CD4-positive, CD25-positive, alpha-beta regulatory T cell (primary cell): Measurements from ENCODE around the gene RHOU. TPM values are rescaled to one million over a fixed set of nuclear protein-coding genes. Genes with fewer than 3 reads are reported as not detected.
A peak's percentile ranks its signal among the peaks of the same experiment; 100 is the strongest.

Source experiments
- ATAC-seq, 2 donors: fragments of 150-1000 bp; cut with Tn5 transposase; one replicate each; pipeline ENCODE4 v1.10.0; 2021; ENCODE audit warnings: low read depth in 2 of 2, moderate number of reproducible peaks in 2 of 2, moderate library complexity in 1 of 2
- DNase-seq, 3 donors: peaks; one replicate each; pipeline versions ENCODE4 v3.0.0 to v3.0.0-alpha.2; 2012 to 2022; ENCODE audit warnings: mixed read lengths in 1 of 3
- H3K27ac ChIP-seq: one replicate; pipeline ENCODE4 v1.7.0; 2013; ENCODE audit warnings: mild to moderate bottlenecking, low read length; ENCODE audit not compliant: insufficient read depth, poor library complexity, severe bottlenecking
- H3K27me3 ChIP-seq: one replicate; pipeline ENCODE4 v1.7.0; 2013; ENCODE audit warnings: low read length; ENCODE audit not compliant: control insufficient read depth, insufficient read depth
- H3K36me3 ChIP-seq: one replicate; pipeline ENCODE4 v1.7.0; 2013; ENCODE audit warnings: mild to moderate bottlenecking, low read length, moderate library complexity; ENCODE audit not compliant: control insufficient read depth, insufficient read depth
- H3K4me1 ChIP-seq: 2 replicates; pipeline ENCODE4 v1.7.0; 2013; ENCODE audit warnings: mild to moderate bottlenecking, low read length; ENCODE audit not compliant: insufficient read depth, control insufficient read depth, poor library complexity, severe bottlenecking
- H3K4me3 ChIP-seq: one replicate; pipeline ENCODE4 v1.7.0; 2013; ENCODE audit warnings: low read depth, mild to moderate bottlenecking, low read length, moderate library complexity
- H3K9me3 ChIP-seq, 2 experiments: 1 replicate in 1 of 2; 2 replicates in 1 of 2; pipeline ENCODE4 v1.7.0; 2013; ENCODE audit warnings: low read length in 2 of 2, mild to moderate bottlenecking in 1 of 2, moderate library complexity in 1 of 2; ENCODE audit not compliant: control insufficient read depth in 2 of 2
- H3K27ac Mint-ChIP-seq, 3 donors: one replicate each; pipeline ENCODE4 v1.8.0; 2020 to 2022; ENCODE audit warnings: mild to moderate bottlenecking in 3 of 3, mixed read lengths in 3 of 3, moderate library complexity in 2 of 3
- H3K27me3 Mint-ChIP-seq: one replicate; pipeline ENCODE4 v1.8.0; 2022; ENCODE audit warnings: mild to moderate bottlenecking, mixed read lengths
- H3K36me3 Mint-ChIP-seq: one replicate; pipeline ENCODE4 v1.8.0; 2020; ENCODE audit warnings: mixed read lengths
- H3K4me1 Mint-ChIP-seq, 4 donors: one replicate each; pipeline ENCODE4 v1.8.0; 2020 to 2022; ENCODE audit warnings: mixed read lengths in 4 of 4, mild to moderate bottlenecking in 1 of 4
- H3K4me3 Mint-ChIP-seq, 4 donors: one replicate each; pipeline ENCODE4 v1.8.0; 2020 to 2022; ENCODE audit warnings: mild to moderate bottlenecking in 4 of 4, mixed read lengths in 4 of 4, moderate library complexity in 3 of 4
- H3K9me3 Mint-ChIP-seq, 7 donors: one replicate each; pipeline ENCODE4 v1.8.0; 2020 to 2022; ENCODE audit warnings: mixed read lengths in 7 of 7, mild to moderate bottlenecking in 3 of 7, moderate library complexity in 2 of 7
- polyA plus RNA-seq, 4 donors: library from polyadenylated mRNA; unstranded; fragments of 300-500 nt; fragmentation: Illumina TruSeq; gene quantifications; one replicate each; pipeline ENCODE4 v1.2.3, GENCODE V29; 2021
- total RNA-seq: library from RNA; stranded (reverse); gene quantifications from one replicate; pipeline ENCODE4 v1.2.3, GENCODE V29; 2022

The RHOU gene
- total and polyA plus RNA-seq, 5 donors from 2014 or later, result 0.05 to 1.6 (median 0.15) TPM

- Histone ChIP-seq H3K27me3 (peaks cover 23% of the 10 kb centered on the region), H3K27ac (no peak overlapping the region), H3K4me3 (no peak overlapping the region), H3K4me1 (no peaks in the 10 kb centered on the region), H3K36me3 (no peaks in the 10 kb centered on the region), H3K9me3 (no peaks in the 10 kb centered on the region)
- Mint-ChIP-seq H3K27me3 (peaks cover 28% of the 10 kb centered on the region), H3K36me3 (no peaks in the 10 kb centered on the region), H3K27ac (peak overlapping the region in 1 of 3 donors; percentile 3), H3K4me3 (no peak overlapping the region), H3K9me3 (peaks cover 0 to 3% (median 0%) of the 10 kb centered on the region in 7 donors), H3K4me1 (peaks cover 0 to 5% (median 2%) of the 10 kb centered on the region in 4 donors)
- DNase-seq (no peak), ATAC-seq (no peak)
These were observed 17.5 kb downstream of the RHOU start for GRCh38 chr1:228752675-228753265.

- Histone ChIP-seq H3K4me1 (no peaks in the 10 kb centered on the region), H3K4me3 (no peak overlapping the region), H3K27me3 (peaks cover 23% of the 10 kb centered on the region), H3K36me3 (no peaks in the 10 kb centered on the region), H3K9me3 (no peaks in the 10 kb centered on the region), H3K27ac (no peak overlapping the region)
- Mint-ChIP-seq H3K9me3 (peaks cover 0 to 3% (median 0%) of the 10 kb centered on the region in 7 donors), H3K27ac (peak overlapping the region in 1 of 3 donors; percentile 59), H3K4me3 (no peak overlapping the region), H3K4me1 (peaks cover 0 to 5% (median 2%) of the 10 kb centered on the region in 4 donors), H3K36me3 (no peaks in the 10 kb centered on the region), H3K27me3 (peaks cover 34% of the 10 kb centered on the region)
- DNase-seq, result no peak
- ATAC-seq, result no peak
These were observed 18.0 kb downstream of the RHOU start for GRCh38 chr1:228753287-228753686.

- Mint-ChIP-seq H3K9me3 (peaks cover 0 to 3% (median 0%) of the 10 kb centered on the region in 7 donors), H3K27ac (peak overlapping the region in 1 of 3 donors; percentile 59), H3K4me1 (peaks cover 0 to 5% (median 0%) of the 10 kb centered on the region in 4 donors), H3K27me3 (peaks cover 34% of the 10 kb centered on the region), H3K4me3 (no peak overlapping the region), H3K36me3 (no peaks in the 10 kb centered on the region)
- H3K27ac ChIP-seq, result no peak overlapping the region
- no peaks in the 10 kb centered on the region for H3K4me1 ChIP-seq
- DNase-seq (no peak), ATAC-seq (no peak)
- H3K36me3 ChIP-seq, result no peaks in the 10 kb centered on the region
- H3K4me3 ChIP-seq, result no peak overlapping the region
- no peaks in the 10 kb centered on the region for H3K9me3 ChIP-seq
- peaks cover 26% of the 10 kb centered on the region for H3K27me3 ChIP-seq
These were observed 18.6 kb downstream of the RHOU start for GRCh38 chr1:228753786-228754360.

- no peak overlapping the region for H3K4me3 Mint-ChIP-seq
- Histone ChIP-seq H3K4me3 (no peak overlapping the region), H3K9me3 (no peaks in the 10 kb centered on the region), H3K4me1 (no peaks in the 10 kb centered on the region), H3K27ac (no peak overlapping the region), H3K27me3 (peaks cover 25% of the 10 kb centered on the region), H3K36me3 (no peaks in the 10 kb centered on the region)
- H3K27me3 Mint-ChIP-seq, result peaks cover 34% of the 10 kb centered on the region
- H3K27ac Mint-ChIP-seq, result no peak overlapping the region
- H3K4me1 Mint-ChIP-seq, result peaks cover 0 to 5% (median 0%) of the 10 kb centered on the region in 4 donors
- DNase-seq (no peak), ATAC-seq (no peak)
- H3K36me3 Mint-ChIP-seq, result no peaks in the 10 kb centered on the region
- H3K9me3 Mint-ChIP-seq, result peaks cover 0 to 3% (median 0%) of the 10 kb centered on the region in 7 donors
These were observed 19.5 kb downstream of the RHOU start for GRCh38 chr1:228754646-228755268.

GRCh38 chr1:228755800-228756199, 20.5 kb downstream of the RHOU start:
- Histone ChIP-seq H3K4me1 (no peaks in the 10 kb centered on the region), H3K36me3 (no peaks in the 10 kb centered on the region), H3K4me3 (no peak overlapping the region), H3K27me3 (peaks cover 24% of the 10 kb centered on the region), H3K9me3 (no peaks in the 10 kb centered on the region), H3K27ac (no peak overlapping the region)
- Mint-ChIP-seq H3K27me3 (peaks cover 34% of the 10 kb centered on the region), H3K4me3 (no peak overlapping the region), H3K9me3 (peaks cover 0 to 5% (median 0%) of the 10 kb centered on the region in 7 donors), H3K4me1 (peaks cover 0 to 5% (median 0%) of the 10 kb centered on the region in 4 donors), H3K36me3 (no peaks in the 10 kb centered on the region), H3K27ac (no peak overlapping the region)
- no peak for ATAC-seq
- no peak for DNase-seq

- Mint-ChIP-seq H3K4me3 (no peak overlapping the region), H3K27ac (no peak overlapping the region), H3K36me3 (no peaks in the 10 kb centered on the region), H3K27me3 (peaks cover 28% of the 10 kb centered on the region), H3K9me3 (peaks cover 0 to 5% (median 0%) of the 10 kb centered on the region in 7 donors), H3K4me1 (peaks cover 0 to 5% (median 0%) of the 10 kb centered on the region in 4 donors)
- Histone ChIP-seq H3K27ac (no peak overlapping the region), H3K27me3 (peaks cover 20% of the 10 kb centered on the region), H3K36me3 (no peaks in the 10 kb centered on the region), H3K9me3 (no peaks in the 10 kb centered on the region), H3K4me3 (no peak overlapping the region), H3K4me1 (no peaks in the 10 kb centered on the region)
- no peak for ATAC-seq
- no peak for DNase-seq
These were observed 21.2 kb downstream of the RHOU start for GRCh38 chr1:228756457-228756856.

- Mint-ChIP-seq H3K4me3 (no peak overlapping the region), H3K27ac (no peak overlapping the region), H3K27me3 (peaks cover 24% of the 10 kb centered on the region), H3K4me1 (peaks cover 0 to 5% (median 0%) of the 10 kb centered on the region in 4 donors), H3K36me3 (no peaks in the 10 kb centered on the region), H3K9me3 (peaks cover 0 to 5% (median 0%) of the 10 kb centered on the region in 7 donors)
- no peaks in the 10 kb centered on the region for H3K4me1 ChIP-seq
- H3K27ac ChIP-seq, result no peak overlapping the region
- peaks cover 13% of the 10 kb centered on the region for H3K27me3 ChIP-seq
- no peaks in the 10 kb centered on the region for H3K9me3 ChIP-seq
- H3K4me3 ChIP-seq, result no peak overlapping the region
- ATAC-seq, result no peak
- no peak for DNase-seq
- H3K36me3 ChIP-seq, result no peaks in the 10 kb centered on the region
These were observed 23.2 kb downstream of the RHOU start for GRCh38 chr1:228758447-228758846.
